ENCODE results near the gene ICE2. TPM values are rescaled to one million over a fixed set of nuclear protein-coding genes. Genes with fewer than 3 reads are reported as not detected.

ICE2 gene
- total RNA-seq, 1 donor from 2014 or later = 42.2 TPM

DNA sequence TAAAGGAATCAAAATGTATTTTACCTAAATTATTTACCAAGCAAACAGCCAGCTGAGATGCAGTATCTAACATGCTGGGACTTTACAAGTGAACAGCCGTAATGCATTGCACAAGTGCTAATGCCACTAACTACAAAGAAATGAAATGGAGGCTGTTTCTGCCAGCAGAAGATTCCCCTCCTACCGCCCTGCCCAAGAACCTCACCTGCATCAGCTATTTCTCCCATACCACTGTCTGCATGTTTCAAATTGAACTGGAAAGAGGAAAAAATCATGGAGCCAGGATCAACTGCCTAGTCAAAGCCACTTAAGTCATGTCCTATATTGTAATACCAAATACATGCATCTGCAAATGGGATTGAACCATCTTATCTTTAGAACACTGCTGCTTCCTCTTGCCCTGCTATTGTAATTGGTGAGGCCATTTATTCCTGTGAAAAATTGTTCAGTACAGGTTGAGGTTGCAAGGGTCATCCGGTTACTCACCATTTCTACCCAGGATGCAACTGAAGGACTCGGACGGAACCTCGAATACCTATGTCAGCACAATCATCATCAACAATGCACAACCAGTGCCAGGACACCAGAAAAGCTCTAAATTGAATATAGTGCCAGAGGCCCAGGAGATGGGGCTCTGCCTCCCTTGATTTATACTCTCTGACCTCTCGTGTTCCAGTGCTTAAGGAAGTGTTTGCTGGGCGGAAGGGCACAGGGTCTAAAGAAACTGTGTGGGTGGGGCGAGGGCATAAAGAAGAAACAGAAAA, 108.7 kb downstream of the ICE2 start:
- no peak overlapping the region for H3K27ac Mint-ChIP-seq (ENCODE audit: unreplicated experiment)
- DNase-seq (ENCODE audit: low spot score) = no peak
- H3K36me3 Mint-ChIP-seq (ENCODE audit: low read depth, unreplicated experiment) = peaks cover 20% of the 10 kb centered on the region
- no peaks in the 10 kb centered on the region for H3K9me3 Mint-ChIP-seq (ENCODE audit: unreplicated experiment)
- no peak overlapping the region for H3K4me3 Mint-ChIP-seq (ENCODE audit: unreplicated experiment)
- TF ChIP-seq, protein P1, sequence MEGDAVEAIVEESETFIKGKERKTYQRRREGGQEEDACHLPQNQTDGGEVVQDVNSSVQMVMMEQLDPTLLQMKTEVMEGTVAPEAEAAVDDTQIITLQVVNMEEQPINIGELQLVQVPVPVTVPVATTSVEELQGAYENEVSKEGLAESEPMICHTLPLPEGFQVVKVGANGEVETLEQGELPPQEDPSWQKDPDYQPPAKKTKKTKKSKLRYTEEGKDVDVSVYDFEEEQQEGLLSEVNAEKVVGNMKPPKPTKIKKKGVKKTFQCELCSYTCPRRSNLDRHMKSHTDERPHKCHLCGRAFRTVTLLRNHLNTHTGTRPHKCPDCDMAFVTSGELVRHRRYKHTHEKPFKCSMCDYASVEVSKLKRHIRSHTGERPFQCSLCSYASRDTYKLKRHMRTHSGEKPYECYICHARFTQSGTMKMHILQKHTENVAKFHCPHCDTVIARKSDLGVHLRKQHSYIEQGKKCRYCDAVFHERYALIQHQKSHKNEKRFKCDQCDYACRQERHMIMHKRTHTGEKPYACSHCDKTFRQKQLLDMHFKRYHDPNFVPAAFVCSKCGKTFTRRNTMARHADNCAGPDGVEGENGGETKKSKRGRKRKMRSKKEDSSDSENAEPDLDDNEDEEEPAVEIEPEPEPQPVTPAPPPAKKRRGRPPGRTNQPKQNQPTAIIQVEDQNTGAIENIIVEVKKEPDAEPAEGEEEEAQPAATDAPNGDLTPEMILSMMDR (IDR thresholded peaks at IDR 0.05; ENCODE audit: unreplicated experiment) = no peak
- H3K27me3 Mint-ChIP-seq (ENCODE audit: unreplicated experiment) = no peaks in the 10 kb centered on the region
- H3K4me1 Mint-ChIP-seq (ENCODE audit: unreplicated experiment) = peaks cover 19% of the 10 kb centered on the region

DNA sequence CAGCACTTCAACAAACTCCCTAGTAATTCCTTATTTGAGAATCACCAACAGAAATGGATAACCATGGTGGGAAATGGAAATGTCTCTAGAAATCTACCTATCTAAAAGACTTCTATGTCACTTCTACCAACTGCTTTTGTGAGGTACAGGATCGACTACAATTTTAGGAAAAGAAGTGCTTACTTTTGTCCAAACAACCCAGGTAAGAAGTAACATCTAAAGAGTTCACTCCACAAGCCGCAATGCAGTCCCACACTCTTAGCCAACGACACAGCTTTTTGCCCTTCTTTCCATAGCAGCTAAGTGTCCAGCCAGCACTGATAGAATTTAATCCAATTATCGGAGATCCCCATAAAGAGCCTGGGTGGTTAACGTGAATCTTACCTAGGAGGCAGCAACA, 109.2 kb downstream of the ICE2 start:
- H3K36me3 Mint-ChIP-seq (ENCODE audit: low read depth, unreplicated experiment) = peaks cover 21% of the 10 kb centered on the region
- peaks cover 19% of the 10 kb centered on the region for H3K4me1 Mint-ChIP-seq (ENCODE audit: unreplicated experiment)
- DNase-seq (ENCODE audit: low spot score) = no peak
- TF ChIP-seq, protein P1 (IDR thresholded peaks at IDR 0.05; ENCODE audit: unreplicated experiment) = no peak
- no peak overlapping the region for H3K4me3 Mint-ChIP-seq (ENCODE audit: unreplicated experiment)
- H3K27ac Mint-ChIP-seq (ENCODE audit: unreplicated experiment) = no peak overlapping the region
- H3K27me3 Mint-ChIP-seq (ENCODE audit: unreplicated experiment) = no peaks in the 10 kb centered on the region
- no peaks in the 10 kb centered on the region for H3K9me3 Mint-ChIP-seq (ENCODE audit: unreplicated experiment)

Other genes starting within 250 kb of the ICE2 start
- gene ANXA2, start 81.2 kb downstream of the ICE2 start, total RNA-seq (ENCODE audit: unreplicated experiment) = 283 TPM

Data from endothelial cell (in vitro differentiated cells).